ENCODE measurements around the gene SLC6A13.

Gene SLC6A13

DNA sequence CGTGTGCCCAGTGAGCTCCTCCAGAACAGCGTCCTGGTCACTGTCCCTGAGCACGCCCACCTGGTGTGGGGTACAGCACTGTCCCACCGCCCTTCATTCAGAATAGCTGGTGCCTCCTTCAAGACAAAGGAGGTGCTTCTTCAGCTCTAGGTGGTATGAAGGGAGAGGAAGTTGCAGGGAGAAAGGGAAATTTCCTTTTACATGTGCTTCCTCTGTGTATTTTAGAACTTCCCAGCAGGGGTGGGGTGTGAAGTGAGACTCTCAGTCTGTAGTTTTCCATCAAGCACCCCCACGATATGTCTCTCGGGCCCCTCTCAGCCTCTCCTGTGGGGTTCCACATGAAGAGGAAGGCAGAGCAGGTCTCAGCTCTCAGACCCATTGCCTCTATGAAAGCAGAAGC is 47.5 kb downstream of the SLC6A13 start:
- no peak for DNase-seq

DNA sequence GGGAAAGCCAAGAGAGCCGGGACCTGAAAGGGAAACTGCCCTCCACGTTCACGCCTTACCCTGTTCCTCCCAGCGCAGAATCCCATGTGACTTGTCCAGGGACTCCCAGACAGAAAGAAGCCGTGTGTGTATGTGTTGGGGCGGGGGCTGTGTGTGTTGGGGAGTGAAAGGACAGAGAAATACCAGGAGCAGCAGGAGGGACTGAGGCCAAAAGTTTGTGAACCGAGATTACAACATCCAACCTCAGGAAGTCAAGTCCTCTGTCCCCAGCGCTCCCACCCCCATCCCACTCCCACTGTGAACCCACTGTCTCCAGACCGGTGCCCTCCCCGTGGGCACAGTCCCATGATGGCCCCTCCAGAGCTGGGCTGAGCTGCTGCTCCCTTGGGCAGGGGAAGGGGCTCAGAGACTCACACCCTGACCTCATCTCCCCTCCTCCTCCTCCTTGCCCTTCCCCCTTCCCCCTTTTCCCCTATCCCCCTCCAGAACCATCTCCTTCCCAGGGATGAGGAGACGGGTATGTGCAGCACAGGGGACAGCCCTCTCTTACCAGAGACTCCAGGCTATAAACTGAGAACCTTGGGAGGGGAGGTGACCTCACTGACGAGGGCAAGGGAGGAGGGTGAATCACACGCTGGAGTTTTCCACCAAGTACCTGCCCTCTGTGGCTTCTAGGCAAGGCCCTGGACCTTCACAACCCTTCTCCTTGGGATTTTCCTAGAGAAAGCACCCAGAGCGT is 48.5 kb downstream of the SLC6A13 start, which contains the start of gene SLC6A12:
TSS of gene SLC6A12 (minus strand) at position 155 of the 739 bp plus-strand sequence. CDS start 4,171 bp downstream, outside the sequence.
- no peak for DNase-seq

GRCh38 chr12:213527-213932 is 49.1 kb downstream of the SLC6A13 start:
- no peak for DNase-seq

- DNase-seq: no peak
Observed at GRCh38 chr12:212715-213526, 49.7 kb downstream of the SLC6A13 start.

DNA sequence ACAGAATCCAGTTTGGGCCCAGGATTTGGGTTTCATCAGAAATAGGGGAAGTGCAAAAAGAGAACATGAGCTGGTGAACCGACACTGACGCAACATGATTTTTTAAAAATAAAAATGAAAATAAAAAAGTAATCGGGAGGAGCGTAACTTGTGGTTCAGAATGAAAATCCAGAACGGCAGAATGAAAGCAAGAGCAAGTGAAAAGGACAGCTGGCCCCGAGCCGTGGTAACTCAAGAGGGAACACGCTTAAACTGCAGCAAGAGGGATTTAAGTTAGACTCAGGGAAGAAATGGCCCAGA is 50.3 kb downstream of the SLC6A13 start:
- no peak for DNase-seq

DNA sequence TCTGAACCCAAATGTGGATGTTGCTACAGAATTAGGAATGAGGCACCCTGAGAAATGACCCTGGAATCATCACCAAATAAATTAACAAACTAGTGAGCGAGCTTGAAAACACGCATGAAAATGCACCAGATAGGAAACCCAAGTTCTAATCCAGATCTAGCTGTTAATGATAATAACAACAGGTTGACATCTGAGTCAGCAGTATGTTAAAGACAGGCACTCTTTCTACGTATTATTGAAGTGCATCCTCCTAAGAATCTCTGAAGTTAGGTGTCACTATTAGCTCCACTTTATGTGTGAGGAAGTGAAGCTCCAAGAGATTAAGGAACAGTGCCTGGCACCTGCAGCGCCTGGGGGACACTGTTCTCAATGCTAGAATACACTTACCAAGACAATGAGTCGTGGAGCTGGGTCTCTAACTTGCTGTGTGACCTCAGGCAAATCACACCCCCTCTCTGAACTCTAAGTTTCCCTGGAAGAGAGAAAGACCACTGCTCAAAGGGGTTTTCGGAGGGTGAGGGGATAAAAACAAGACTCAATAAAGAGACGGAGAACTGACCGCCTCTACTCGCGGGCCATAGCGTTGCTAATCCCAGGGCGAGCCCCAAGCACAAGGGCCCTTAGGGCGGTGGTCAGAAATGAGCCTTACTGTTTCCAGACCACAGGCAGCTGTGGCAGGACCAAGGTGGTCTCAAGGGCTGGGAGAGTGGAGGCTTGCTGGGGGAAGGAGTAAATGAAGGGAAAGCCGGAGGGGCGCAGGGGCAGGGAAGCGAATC is 50.8 kb downstream of the SLC6A13 start:
- no peak for DNase-seq

DNA sequence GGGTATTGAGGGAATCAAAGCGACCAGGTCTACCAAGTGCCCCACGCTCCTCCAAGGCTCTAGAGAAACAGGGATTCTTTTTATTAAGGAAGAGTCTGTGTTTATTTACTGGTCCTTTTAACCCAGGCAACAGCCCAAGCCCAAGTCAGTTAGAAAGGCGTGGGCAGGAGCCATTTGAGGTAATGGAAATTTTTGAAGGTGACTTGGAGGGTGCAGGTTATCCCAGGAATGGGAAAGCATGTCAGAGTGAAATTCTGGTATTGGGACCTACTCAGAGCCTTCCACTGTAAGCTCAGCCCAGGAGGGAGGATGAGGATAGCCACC is 51.5 kb downstream of the SLC6A13 start:
- DNase-seq: no peak

- DNase-seq: no peak
Observed at GRCh38 chr12:210277-211141, 52.1 kb downstream of the SLC6A13 start.

DNA sequence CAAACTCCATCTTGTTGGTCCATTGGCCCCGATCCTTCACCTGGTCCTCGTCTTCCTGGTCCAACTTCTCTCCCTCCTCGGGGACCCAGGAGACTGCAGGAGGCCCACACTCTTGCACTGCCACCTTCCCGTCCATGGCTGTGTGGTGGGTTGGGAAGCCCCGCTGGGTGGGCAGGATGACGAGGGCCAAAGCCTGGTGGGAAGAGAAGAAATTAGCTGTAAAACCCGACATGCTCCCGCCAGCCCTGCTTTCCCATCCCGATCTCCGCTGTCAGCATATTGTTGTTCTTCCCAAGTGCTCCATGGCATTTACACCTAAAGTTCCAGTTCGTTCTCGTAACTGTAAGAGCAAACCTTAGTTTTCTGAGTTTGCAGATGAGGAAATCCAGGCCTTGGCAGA is 52.8 kb downstream of the SLC6A13 start:
- DNase-seq: no peak

GRCh38 chr12:209246-209645 is 53.4 kb downstream of the SLC6A13 start:
- DNase-seq: no peak

DNA sequence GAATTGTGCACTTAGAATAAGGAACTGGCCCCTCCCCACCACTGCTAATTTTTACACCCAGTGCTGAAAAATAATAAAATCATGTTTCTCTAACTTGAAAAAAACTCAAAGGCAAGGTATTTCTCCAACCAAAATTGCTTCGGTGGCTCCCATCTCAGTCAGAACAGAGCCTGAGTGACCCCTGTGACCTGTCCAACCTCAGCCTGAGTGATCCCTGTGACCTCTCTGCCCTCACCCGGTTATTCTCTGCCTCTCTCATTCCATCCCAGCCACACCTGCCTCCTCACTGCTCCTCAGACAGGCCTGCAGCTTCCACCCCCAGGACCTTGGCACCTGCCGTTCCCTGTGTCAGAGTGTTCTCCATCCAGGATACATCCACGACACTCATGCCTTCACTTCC is 53.8 kb downstream of the SLC6A13 start:
- DNase-seq: no peak

DNA sequence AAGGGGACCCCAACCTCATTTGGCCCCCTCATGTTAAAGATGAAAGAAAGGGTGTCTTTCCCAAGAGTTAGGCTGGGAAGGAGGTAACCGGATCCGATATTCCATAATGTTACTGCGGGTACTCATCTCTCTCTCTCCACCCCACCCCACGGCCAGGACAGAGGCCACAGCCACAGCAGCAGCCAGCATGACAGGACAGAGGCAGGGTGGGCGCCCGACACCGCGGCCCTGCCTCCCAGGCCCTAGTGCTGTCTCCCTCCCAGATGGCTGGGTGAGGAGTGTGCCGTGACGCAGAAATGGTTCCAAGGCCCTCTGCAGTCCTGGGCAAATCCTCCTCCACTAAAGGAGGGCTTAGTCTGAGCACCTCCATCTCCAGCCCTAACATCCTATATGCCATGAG is 54.8 kb downstream of the SLC6A13 start:
- no peak for DNase-seq

- no peak for DNase-seq
Observed at GRCh38 chr12:206746-207440, 55.7 kb downstream of the SLC6A13 start.

GRCh38 chr12:205026-205425 is 57.6 kb downstream of the SLC6A13 start:
- no peak for DNase-seq

DNA sequence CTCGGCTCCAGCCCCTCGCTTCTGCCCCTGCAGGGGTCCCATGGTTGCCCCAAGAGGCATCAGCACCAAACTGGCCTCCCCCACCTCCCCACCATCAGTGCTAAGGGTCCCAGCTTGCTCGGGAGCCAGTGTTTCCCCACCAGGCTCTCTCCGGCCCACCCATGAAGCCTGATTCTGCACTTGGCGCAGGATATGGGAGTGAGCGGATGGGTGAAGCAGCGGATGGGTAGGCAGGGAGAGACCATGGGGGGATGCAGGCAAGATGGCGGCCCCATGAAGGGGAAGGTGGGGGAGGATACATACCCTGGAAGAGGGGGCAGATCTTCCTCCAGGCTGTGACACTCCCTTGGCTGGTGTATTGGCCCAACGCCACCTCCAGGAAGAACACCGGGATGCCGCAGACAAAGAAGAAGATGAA is 58.4 kb downstream of the SLC6A13 start:
- peak in 1 of 56 donors; percentile 24 for DNase-seq

GRCh38 chr12:203462-204260 is 59.0 kb downstream of the SLC6A13 start:
- DNase-seq: peak in 46 of 56 donors; percentile 7 to 79 (median 44)

- no peak for DNase-seq
Observed at GRCh38 chr12:203074-203461, 59.6 kb downstream of the SLC6A13 start.

GRCh38 chr12:202081-202731 is 60.4 kb downstream of the SLC6A13 start:
- DNase-seq: peak in 15 of 56 donors; percentile 10 to 54 (median 29)

- no peak for DNase-seq
Observed at GRCh38 chr12:201361-201760, 61.3 kb downstream of the SLC6A13 start.

Measured in nucleus accumbens (tissue), 56 donors.